Endothelial cell of umbilical vein (primary cell): Measurements from ENCODE around the gene BEX3. TPM values are rescaled to one million over a fixed set of nuclear protein-coding genes. Genes with fewer than 3 reads are reported as not detected.

Experiments used
- BruUV-seq: library from RNA; stranded (reverse); fragments of 400-500 nt; replicated peaks from 2 replicates; lab custom pipeline; 2021; lab: Mats Ljungman, UMichigan
- CTCF ChIA-PET: fragments of 300-600, 350-600 bp; sonication (Branson Sonifier 250); formaldehyde crosslinking; loops from one replicate; lab custom pipeline; 2021; ENCODE audit warnings: antibody characterized with exemption, inconsistent platforms; lab: Charles Lee
- POLR2A ChIA-PET: fragments of 300-600, 350-600 bp; sonication (Branson Sonifier 250); formaldehyde crosslinking; loops from one replicate; lab custom pipeline; 2021; ENCODE audit warnings: antibody characterized with exemption, inconsistent platforms; lab: Charles Lee
- DNase-seq: peaks from one replicate; pipeline ENCODE4 v3.0.0-alpha.2; 2011; ENCODE audit warnings: low read depth, low spot score
- FAIRE-seq: peaks from 2 replicates; lab custom pipeline; 2011; peaks lifted over from hg19 to GRCh38; lab: Jason Lieb, UNC
- H2AFZ ChIP-seq: 2 replicates; pipeline ENCODE4 v1.6.0; 2012; ENCODE audit warnings: low read depth, low read length, control low read depth, inconsistent platforms
- H3K27ac ChIP-seq: 2 replicates; pipeline ENCODE4 v1.5.1; 2011; ENCODE audit warnings: low read depth, mild to moderate bottlenecking, control low read depth, low read length, moderate library complexity; ENCODE audit not compliant: insufficient read depth
- H3K27me3 ChIP-seq, 2 experiments: 2 replicates each; pipeline versions ENCODE4 v1.6.0 to v1.6.1; 2011; ENCODE audit warnings: low read length in 2 of 2, mixed read lengths in 1 of 2; ENCODE audit not compliant: control insufficient read depth in 2 of 2, insufficient read depth in 2 of 2
- H3K36me3 ChIP-seq, 2 experiments: 2 replicates in 1 of 2; 3 replicates in 1 of 2; pipeline ENCODE4 v1.5.1; 2011; ENCODE audit warnings: low read length in 2 of 2, mild to moderate bottlenecking in 1 of 2, moderate library complexity in 1 of 2; ENCODE audit not compliant: control insufficient read depth in 2 of 2, insufficient read depth in 2 of 2; ENCODE audit errors: extremely low read depth in 1 of 2
- H3K4me1 ChIP-seq: 3 replicates; pipeline ENCODE4 v1.5.1; 2011; ENCODE audit warnings: mild to moderate bottlenecking, low read length; ENCODE audit not compliant: control insufficient read depth, insufficient read depth; ENCODE audit errors: extremely low read depth
- H3K4me2 ChIP-seq: 2 replicates; pipeline ENCODE4 v1.6.1; 2011; ENCODE audit warnings: low read length, control low read depth, mixed read lengths; ENCODE audit not compliant: insufficient read depth
- H3K4me3 ChIP-seq, 3 experiments: fragments of 200-600 bp in 1 of 3; sonication (generic), shearing (Covaris generic) in 1 of 3; replicated peaks in 1 of 3; 2 replicates each; pipeline ENCODE4 v1.5.1; 2011 to 2016; ENCODE audit warnings: control low read depth in 3 of 3, low read length in 3 of 3, mild to moderate bottlenecking in 2 of 3, inconsistent platforms in 1 of 3, low read depth in 1 of 3, moderate library complexity in 1 of 3; ENCODE audit not compliant: insufficient read depth in 1 of 3
- H3K79me2 ChIP-seq: 2 replicates; pipeline ENCODE4 v1.6.0; 2012; ENCODE audit warnings: low read length, inconsistent platforms; ENCODE audit not compliant: control insufficient read depth, insufficient read depth
- H3K9ac ChIP-seq: replicated peaks from 2 replicates; pipeline ENCODE3; 2011; ENCODE audit warnings: low read length, control low read depth; ENCODE audit not compliant: insufficient read depth; ENCODE audit errors: extremely low read depth
- H3K9me1 ChIP-seq: replicated peaks from 3 replicates; pipeline ENCODE4 v1.6.0; 2011; ENCODE audit warnings: mild to moderate bottlenecking, low read length; ENCODE audit not compliant: control insufficient read depth, insufficient read depth; ENCODE audit errors: extremely low read depth
- H3K9me3 ChIP-seq: replicated peaks from 2 replicates; pipeline ENCODE4 v1.5.1; 2012; ENCODE audit warnings: low read length, inconsistent platforms; ENCODE audit not compliant: control insufficient read depth, insufficient read depth
- H4K20me1 ChIP-seq: replicated peaks from 2 replicates; pipeline ENCODE3; 2011; ENCODE audit warnings: mild to moderate bottlenecking, low read length; ENCODE audit not compliant: control insufficient read depth, insufficient read depth; ENCODE audit errors: extremely low read depth
- CTCF ChIP-seq, 2 donors: IDR thresholded peaks; 1 replicate in 1 of 2; 2 replicates in 1 of 2; pipeline ENCODE4 v1.5.1; 2011; ENCODE audit warnings: low read length in 2 of 2, mild to moderate bottlenecking in 2 of 2, moderate library complexity in 2 of 2, control low read depth in 1 of 2, inconsistent platforms in 1 of 2, low read depth in 1 of 2; ENCODE audit not compliant: insufficient read depth in 1 of 2; ENCODE audit errors: extremely low read depth in 1 of 2
- EZH2 ChIP-seq: IDR thresholded peaks from 2 replicates; pipeline ENCODE4 v1.6.1; 2012; ENCODE audit warnings: borderline replicate concordance, low read depth, mild to moderate bottlenecking, moderate library complexity, low read length, inconsistent platforms; ENCODE audit not compliant: severe bottlenecking
- GATA2 ChIP-seq: IDR thresholded peaks from 2 replicates; pipeline ENCODE4 v1.7.0; 2011; ENCODE audit warnings: low read depth, mild to moderate bottlenecking, moderate library complexity, mixed read lengths, low read length; ENCODE audit not compliant: insufficient read length, insufficient read depth
- JUN ChIP-seq: IDR thresholded peaks from 2 replicates; pipeline ENCODE4 v1.6.1; 2011; ENCODE audit warnings: borderline replicate concordance, low read depth; ENCODE audit not compliant: insufficient read length, insufficient read depth
- MYC ChIP-seq: IDR thresholded peaks from one replicate; pipeline ENCODE4 v1.6.1; 2011; ENCODE audit warnings: mild to moderate bottlenecking, low read depth, low read length
- POLR2A ChIP-seq: IDR thresholded peaks from 2 replicates; pipeline ENCODE4 v1.6.1; 2012; ENCODE audit warnings: low read depth, mild to moderate bottlenecking, control low read depth, low read length
- POLR2AphosphoS5 ChIP-seq: IDR thresholded peaks from 2 replicates; pipeline ENCODE4 v1.6.1; 2012; ENCODE audit warnings: low read depth, mild to moderate bottlenecking, control low read depth, low read length, moderate library complexity; ENCODE audit not compliant: insufficient read depth
- dilution Hi-C: fragments of 300-500 bp; cut with MboI; formaldehyde crosslinking; loops from one replicate; pipeline ENCODE4 v1.15.0; 2019; ENCODE audit warnings: low sequenced_read_pairs; ENCODE audit not compliant: extremely low pct_ligation_motif_present
- intact Hi-C: fragments of 100-400 bp; cut with micrococcal nuclease; formaldehyde crosslinking; loops from one replicate; pipeline ENCODE4 v1.10.0; 2022
- polyA plus RNA-seq, 4 experiments: library from polyadenylated mRNA; depleted of rRNA in 3 of 4; stranded (reverse) in 3 of 4; unstranded in 1 of 4; fragments of >200 nt; gene quantifications; 2 replicates each; pipeline versions ENCODE4 v1.2.1 to v1.2.3, GENCODE V29; 2011 to 2012; ENCODE audit warnings: missing spikeins in 1 of 4
- total RNA-seq: library from RNA; stranded (reverse); gene quantifications from 2 replicates; pipeline ENCODE4 v1.2.3, GENCODE V29; 2021

Gene BEX3
- total and polyA plus RNA-seq, 2 donors (not counting 3 experiments of a cell fraction or from before 2014, with no cell fraction given), result 227 to 332 TPM

- Histone ChIP-seq H3K79me2 (no peaks in the 10 kb centered on the region), H3K36me3 (no peaks in the 10 kb centered on the region), H3K4me1 (peaks cover 40% of the 10 kb centered on the region), H3K27me3 (no peaks in the 10 kb centered on the region), H3K4me2 (no peak overlapping the region), H2AFZ (no peak overlapping the region), H3K9me1 (no peaks in the 10 kb centered on the region), H3K27ac (no peak overlapping the region), H3K9ac (no peak overlapping the region), H4K20me1 (no peaks in the 10 kb centered on the region), H3K9me3 (no peaks in the 10 kb centered on the region), H3K4me3 (no peak overlapping the region)
- no peak for FAIRE-seq
- no peak for TF ChIP-seq POLR2AphosphoS5
- no peak for TF ChIP-seq CTCF (IDR thresholded peaks at IDR 0.05; ENCODE audit: extremely low read depth in 1 of 2, insufficient read depth in 1 of 2, low read depth in 1 of 2, low read length in 2 of 2)
- no peak for TF ChIP-seq GATA2
- TF ChIP-seq MYC, result no peak
- no peak for TF ChIP-seq POLR2A
- TF ChIP-seq JUN, result no peak
- TF ChIP-seq EZH2, result no peak
- DNase-seq, result no peak
- no TSS peak for BruUV-seq
- ChIA-PET CTCF (no interaction called here), POLR2A (no interaction called here)
- dilution Hi-C loops, result no loop called here
- intact Hi-C loops, result no loop called here
Measured at GRCh38 chrX:103400931-103401330, 24.6 kb downstream of the BEX3 start.
